ENCODE results near the gene FNDC11.

Gene FNDC11

GRCh38 chr20:63539441-63540370 is 14.3 kb upstream of the FNDC11 start:
- no peaks in the 10 kb centered on the region for H3K9me3 Mint-ChIP-seq
- no peak overlapping the region for H3K4me3 Mint-ChIP-seq
- peaks cover 24% of the 10 kb centered on the region for H3K4me1 Mint-ChIP-seq
- H3K27me3 Mint-ChIP-seq, result peaks cover 44% of the 10 kb centered on the region
- CTCF ChIA-PET, result interaction anchor here (1.0 to 2.4 kb wide), 6 partner anchors 7 to 434 kb away, joined by 3 to 7 read pairs (median 6); no protein-coding TSS in a partner anchor
- no peaks in the 10 kb centered on the region for H3K36me3 Mint-ChIP-seq
- DNase-seq, result no peak
- H3K27ac Mint-ChIP-seq, result no peak overlapping the region

- Mint-ChIP-seq H3K36me3 (no peaks in the 10 kb centered on the region), H3K4me1 (peaks cover 24% of the 10 kb centered on the region)
Measured at GRCh38 chr20:63540417-63541186, 13.4 kb upstream of the FNDC11 start.

GRCh38 chr20:63541371-63541770 is 12.6 kb upstream of the FNDC11 start:
- no peaks in the 10 kb centered on the region for H3K9me3 Mint-ChIP-seq
- no peaks in the 10 kb centered on the region for H3K36me3 Mint-ChIP-seq
- no peak overlapping the region for H3K27ac Mint-ChIP-seq
- no peak for DNase-seq
- H3K4me1 Mint-ChIP-seq, result peaks cover 22% of the 10 kb centered on the region
- H3K27me3 Mint-ChIP-seq, result peaks cover 50% of the 10 kb centered on the region
- H3K4me3 Mint-ChIP-seq, result no peak overlapping the region
- CTCF ChIA-PET, result no interaction called here

More at GRCh38 chr20:63540417-63541186, 13.4 kb upstream of the FNDC11 start:
- Mint-ChIP-seq H3K4me3 (no peak overlapping the region), H3K27ac (no peak overlapping the region), H3K27me3 (peaks cover 47% of the 10 kb centered on the region), H3K9me3 (no peaks in the 10 kb centered on the region)
- CTCF ChIA-PET, result interaction anchor here (2.2 kb wide), 1 partner anchor 433 kb away, joined by 7 read pairs; no protein-coding TSS in a partner anchor
- no peak for DNase-seq

- Mint-ChIP-seq H3K27ac (peak overlapping the region; percentile 42), H3K4me1 (peaks cover 14% of the 10 kb centered on the region), H3K27me3 (peaks cover 53% of the 10 kb centered on the region), H3K9me3 (no peaks in the 10 kb centered on the region), H3K4me3 (no peak overlapping the region), H3K36me3 (no peaks in the 10 kb centered on the region)
- CTCF ChIA-PET, result no interaction called here
- DNase-seq, result no peak
Measured at GRCh38 chr20:63542031-63542559, 11.9 kb upstream of the FNDC11 start.

- Mint-ChIP-seq H3K36me3 (no peaks in the 10 kb centered on the region), H3K4me3 (no peak overlapping the region), H3K27me3 (peaks cover 55% of the 10 kb centered on the region), H3K27ac (no peak overlapping the region), H3K9me3 (no peaks in the 10 kb centered on the region), H3K4me1 (peaks cover 9% of the 10 kb centered on the region)
- CTCF ChIA-PET, result no interaction called here
- no peak for DNase-seq
Measured at GRCh38 chr20:63542696-63543095, 11.3 kb upstream of the FNDC11 start.

- Mint-ChIP-seq H3K36me3 (no peaks in the 10 kb centered on the region), H3K4me1 (peaks cover 5% of the 10 kb centered on the region), H3K27me3 (peaks cover 59% of the 10 kb centered on the region), H3K27ac (no peak overlapping the region), H3K4me3 (no peak overlapping the region), H3K9me3 (no peaks in the 10 kb centered on the region)
- DNase-seq, result no peak
- CTCF ChIA-PET, result no interaction called here
Measured at GRCh38 chr20:63543131-63543530, 10.8 kb upstream of the FNDC11 start.

GRCh38 chr20:63543733-63544132 is 10.2 kb upstream of the FNDC11 start:
- Mint-ChIP-seq H3K27ac (peak overlapping the region; percentile 6), H3K36me3 (no peaks in the 10 kb centered on the region)
- CTCF ChIA-PET, result no interaction called here

GRCh38 chr20:63544241-63544957 is 9.6 kb upstream of the FNDC11 start:
- CTCF ChIA-PET, result no interaction called here
- H3K27me3 Mint-ChIP-seq, result peaks cover 68% of the 10 kb centered on the region

More at GRCh38 chr20:63543733-63544132, 10.2 kb upstream of the FNDC11 start:
- H3K9me3 Mint-ChIP-seq, result no peaks in the 10 kb centered on the region
- peaks cover 65% of the 10 kb centered on the region for H3K27me3 Mint-ChIP-seq
- H3K4me3 Mint-ChIP-seq, result no peak overlapping the region
- no peak for DNase-seq
- H3K4me1 Mint-ChIP-seq, result peaks cover under 1% of the 10 kb centered on the region

GRCh38 chr20:63544958-63545516 is 8.9 kb upstream of the FNDC11 start:
- CTCF ChIA-PET, result no interaction called here
- Mint-ChIP-seq H3K4me3 (no peak overlapping the region), H3K36me3 (no peaks in the 10 kb centered on the region), H3K27ac (no peak overlapping the region), H3K4me1 (no peaks in the 10 kb centered on the region), H3K9me3 (no peaks in the 10 kb centered on the region), H3K27me3 (peaks cover 68% of the 10 kb centered on the region)
- no peak for DNase-seq

More at GRCh38 chr20:63544241-63544957, 9.6 kb upstream of the FNDC11 start:
- no peak for DNase-seq
- no peak overlapping the region for H3K27ac Mint-ChIP-seq
- H3K4me3 Mint-ChIP-seq, result no peak overlapping the region
- no peaks in the 10 kb centered on the region for H3K36me3 Mint-ChIP-seq
- no peaks in the 10 kb centered on the region for H3K4me1 Mint-ChIP-seq
- no peaks in the 10 kb centered on the region for H3K9me3 Mint-ChIP-seq

- Mint-ChIP-seq H3K36me3 (no peaks in the 10 kb centered on the region), H3K4me3 (no peak overlapping the region), H3K4me1 (no peaks in the 10 kb centered on the region), H3K9me3 (no peaks in the 10 kb centered on the region), H3K27ac (no peak overlapping the region), H3K27me3 (peaks cover 68% of the 10 kb centered on the region)
- CTCF ChIA-PET, result no interaction called here
- DNase-seq, result no peak
Measured at GRCh38 chr20:63545814-63546213, 8.1 kb upstream of the FNDC11 start.

- Mint-ChIP-seq H3K9me3 (no peaks in the 10 kb centered on the region), H3K36me3 (no peaks in the 10 kb centered on the region), H3K4me3 (no peak overlapping the region), H3K4me1 (peaks cover 3% of the 10 kb centered on the region), H3K27ac (no peak overlapping the region), H3K27me3 (peaks cover 70% of the 10 kb centered on the region)
- DNase-seq, result no peak
- CTCF ChIA-PET, result interaction anchor here (0.9 kb wide), 1 partner anchor 8 kb away, joined by 5 read pairs; no protein-coding TSS in a partner anchor
Measured at GRCh38 chr20:63546256-63546955, 7.6 kb upstream of the FNDC11 start.

- DNase-seq, result no peak
- Mint-ChIP-seq H3K36me3 (no peaks in the 10 kb centered on the region), H3K4me1 (peaks cover 5% of the 10 kb centered on the region), H3K4me3 (no peak overlapping the region), H3K27ac (no peak overlapping the region), H3K9me3 (no peaks in the 10 kb centered on the region), H3K27me3 (peaks cover 76% of the 10 kb centered on the region)
- CTCF ChIA-PET, result interaction anchor here (0.9 kb wide), 1 partner anchor 9 kb away, joined by 5 read pairs; no protein-coding TSS in a partner anchor
Measured at GRCh38 chr20:63546956-63547724, 6.8 kb upstream of the FNDC11 start.

Measured in activated naive CD4-positive, alpha-beta T cell treated with anti-CD3 and anti-CD28 coated beads, Interleukin-2, amount 10 ng/mL, durations not matched to agents 7 days and 5 days (primary cell).